ENCODE measurements around the gene IL12RB1.

IL12RB1 gene

GRCh38 chr19:18086590-18087138, at the start of gene IL12RB1:
TSS of gene IL12RB1 (minus strand) at chr19:18086934. CDS start at chr19:18086823, 111 bp downstream.
- no peak for DNase-seq (ENCODE audit: low spot score)

- peak; percentile 99 for DNase-seq (ENCODE audit: low spot score)
Measured at GRCh38 chr19:18135712-18136584, 49.2 kb upstream of the IL12RB1 start.

GRCh38 chr19:18131841-18132596, 45.3 kb upstream of the IL12RB1 start:
- no peak for DNase-seq (ENCODE audit: low spot score)

- no peak for DNase-seq (ENCODE audit: low spot score)
Measured at GRCh38 chr19:18130523-18131242, 43.9 kb upstream of the IL12RB1 start.

GRCh38 chr19:18128805-18129204, 42.1 kb upstream of the IL12RB1 start:
- DNase-seq (ENCODE audit: low spot score), result no peak

- no peak for DNase-seq (ENCODE audit: low spot score)
Measured at GRCh38 chr19:18128044-18128443, 41.3 kb upstream of the IL12RB1 start.

GRCh38 chr19:18126097-18126496, 39.4 kb upstream of the IL12RB1 start:
- no peak for DNase-seq (ENCODE audit: low spot score)

GRCh38 chr19:18123819-18124218, 37.1 kb upstream of the IL12RB1 start:
- DNase-seq (ENCODE audit: low spot score), result no peak

GRCh38 chr19:18122860-18123795, 36.4 kb upstream of the IL12RB1 start:
- no peak for DNase-seq (ENCODE audit: low spot score)

GRCh38 chr19:18122424-18122823, 35.7 kb upstream of the IL12RB1 start:
- DNase-seq (ENCODE audit: low spot score), result no peak

GRCh38 chr19:18121166-18121565, 34.4 kb upstream of the IL12RB1 start:
- DNase-seq (ENCODE audit: low spot score), result no peak

- no peak for DNase-seq (ENCODE audit: low spot score)
Measured at GRCh38 chr19:18120127-18120526, 33.4 kb upstream of the IL12RB1 start.

GRCh38 chr19:18119717-18120105, 33.0 kb upstream of the IL12RB1 start:
- DNase-seq (ENCODE audit: low spot score), result no peak

- DNase-seq (ENCODE audit: low spot score), result no peak
Measured at GRCh38 chr19:18119013-18119716, 32.4 kb upstream of the IL12RB1 start.

GRCh38 chr19:18118420-18119012, 31.8 kb upstream of the IL12RB1 start:
- peak; percentile 46 for DNase-seq (ENCODE audit: low spot score)

- DNase-seq (ENCODE audit: low spot score), result peak; percentile 97
Measured at GRCh38 chr19:18117692-18118378, 31.1 kb upstream of the IL12RB1 start.

GRCh38 chr19:18117364-18117691, 30.6 kb upstream of the IL12RB1 start:
- no peak for DNase-seq (ENCODE audit: low spot score)

GRCh38 chr19:18114483-18114882, 27.7 kb upstream of the IL12RB1 start:
- no peak for DNase-seq (ENCODE audit: low spot score)

- DNase-seq (ENCODE audit: low spot score), result no peak
Measured at GRCh38 chr19:18113827-18114226, 27.1 kb upstream of the IL12RB1 start.

Measured in HuH-7.5 (cell line).